Measurements from ENCODE around the gene ARHGEF10L. TPM values are rescaled to one million over a fixed set of nuclear protein-coding genes. Genes with fewer than 3 reads are reported as not detected.

The ARHGEF10L gene
- total RNA-seq, 1 experiment from 2014 or later, result 3.3 TPM

DNA sequence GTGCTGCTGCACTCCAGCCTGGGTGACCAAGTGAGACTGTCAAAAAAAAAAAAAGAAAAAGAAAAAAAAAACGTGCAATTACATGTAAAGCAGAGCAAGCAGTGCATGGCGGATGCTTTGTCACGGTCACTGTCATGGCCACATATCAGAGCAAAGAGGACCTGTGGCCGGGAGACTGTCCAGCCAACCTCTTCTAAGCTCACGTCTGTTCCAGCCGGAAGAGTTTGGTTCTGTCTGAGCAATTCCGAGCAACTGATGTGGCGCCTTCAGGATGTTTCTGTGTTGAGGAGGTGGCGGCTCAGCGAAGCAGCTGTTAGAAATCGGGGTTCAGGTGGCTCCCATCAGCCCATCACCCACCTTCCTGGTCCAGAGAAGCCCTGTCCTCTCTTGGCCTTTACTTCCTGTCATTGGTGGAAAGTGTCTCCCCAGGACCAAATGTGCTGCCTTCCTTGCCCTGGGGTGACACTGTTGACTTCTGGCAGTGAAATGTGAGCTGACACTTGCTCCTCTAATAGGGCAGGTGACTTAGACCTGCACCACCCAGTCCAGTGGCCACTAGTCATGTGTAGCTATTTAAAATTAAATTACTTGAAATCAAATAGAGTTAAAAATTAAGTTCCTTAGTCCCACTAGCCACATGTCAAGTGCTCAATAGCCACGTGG is 59.9 kb downstream of the ARHGEF10L start:
- ChIA-PET POLR2A (ENCODE audit: low non-redundant PET) (no interaction called here), CTCF (interaction anchor here (0.6 to 1.4 kb wide), 3 partner anchors 97 to 665 kb away, joined by 3 to 4 read pairs (median 3); no protein-coding TSS in a partner anchor)
- DNase-seq (ENCODE audit: low spot score), result no peak
- TF ChIP-seq EZH2 (IDR thresholded peaks at IDR 0.05; ENCODE audit: borderline replicate concordance, low read depth, low read length, poor library complexity, severe bottlenecking), result no peak
- no peak for TF ChIP-seq CTCF (conservative IDR thresholded peaks at IDR 0.05; ENCODE audit: low read depth, low read length)
- Histone ChIP-seq H3K27me3 (replicated peaks; ENCODE audit: insufficient read depth, low read depth, low read length, poor library complexity) (no peaks in the 10 kb centered on the region), H3K36me3 (ENCODE audit: insufficient read depth, low read length, poor library complexity, severe bottlenecking) (no peaks in the 10 kb centered on the region), H3K4me1 (ENCODE audit: insufficient read depth, low read length, poor library complexity, severe bottlenecking) (no peaks in the 10 kb centered on the region), H3K27ac (ENCODE audit: low read depth, low read length, poor library complexity, severe bottlenecking) (no peak overlapping the region), H3K4me3 (ENCODE audit: low read depth, low read length, poor library complexity, severe bottlenecking) (no peak overlapping the region), H3K9me3 (ENCODE audit: low read depth, low read length, poor library complexity, severe bottlenecking) (no peaks in the 10 kb centered on the region)
- BruUV-seq (replicated peaks), result no TSS peak
- intact Hi-C loops (cut with micrococcal nuclease; ENCODE audit: unreplicated experiment), result no loop called here

- no peak overlapping the region for H3K4me3 ChIP-seq (ENCODE audit: low read depth, low read length, poor library complexity, severe bottlenecking)
- DNase-seq (ENCODE audit: low spot score), result no peak
- H3K4me1 ChIP-seq (ENCODE audit: insufficient read depth, low read length, poor library complexity, severe bottlenecking), result no peaks in the 10 kb centered on the region
- BruUV-seq (replicated peaks), result no TSS peak
- ChIA-PET POLR2A (ENCODE audit: low non-redundant PET) (interaction anchor here (0.7 kb wide), 1 partner anchor 144 kb away, joined by 4 read pairs; no protein-coding TSS in a partner anchor), CTCF (interaction anchor here (0.6 kb wide), 1 partner anchor 665 kb away, joined by 4 read pairs; no protein-coding TSS in a partner anchor)
- no peaks in the 10 kb centered on the region for H3K27me3 ChIP-seq (replicated peaks; ENCODE audit: insufficient read depth, low read depth, low read length, poor library complexity)
- intact Hi-C loops (cut with micrococcal nuclease; ENCODE audit: unreplicated experiment), result no loop called here
- H3K27ac ChIP-seq (ENCODE audit: low read depth, low read length, poor library complexity, severe bottlenecking), result no peak overlapping the region
- H3K9me3 ChIP-seq (ENCODE audit: low read depth, low read length, poor library complexity, severe bottlenecking), result no peaks in the 10 kb centered on the region
- no peak for TF ChIP-seq CTCF (conservative IDR thresholded peaks at IDR 0.05; ENCODE audit: low read depth, low read length)
- TF ChIP-seq EZH2 (IDR thresholded peaks at IDR 0.05; ENCODE audit: borderline replicate concordance, low read depth, low read length, poor library complexity, severe bottlenecking), result no peak
- H3K36me3 ChIP-seq (ENCODE audit: insufficient read depth, low read length, poor library complexity, severe bottlenecking), result no peaks in the 10 kb centered on the region
Observed at GRCh38 chr1:17599954-17600300, 60.4 kb downstream of the ARHGEF10L start.

DNA sequence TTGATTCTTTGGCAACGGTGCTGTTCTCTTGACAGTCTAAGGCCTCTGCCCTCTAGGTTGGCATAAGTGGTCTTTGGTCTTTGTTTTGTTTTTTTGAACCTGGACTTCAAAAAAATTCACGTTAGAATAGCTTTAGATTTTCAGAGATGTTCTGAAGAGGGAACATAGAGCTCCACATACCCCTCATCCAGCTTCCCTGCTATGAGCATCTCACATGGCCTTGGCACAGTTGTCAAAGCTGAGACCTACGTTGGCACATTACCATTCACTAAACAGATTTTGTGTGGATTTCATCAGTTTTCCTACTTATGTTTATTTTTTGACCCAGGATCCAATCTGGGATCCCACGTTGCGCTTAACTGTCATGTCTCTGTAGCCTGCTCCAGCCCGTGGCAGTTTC is 60.8 kb downstream of the ARHGEF10L start:
- no peak for TF ChIP-seq CTCF (conservative IDR thresholded peaks at IDR 0.05; ENCODE audit: low read depth, low read length)
- TF ChIP-seq EZH2 (IDR thresholded peaks at IDR 0.05; ENCODE audit: borderline replicate concordance, low read depth, low read length, poor library complexity, severe bottlenecking), result no peak
- Histone ChIP-seq H3K36me3 (ENCODE audit: insufficient read depth, low read length, poor library complexity, severe bottlenecking) (no peaks in the 10 kb centered on the region), H3K4me1 (ENCODE audit: insufficient read depth, low read length, poor library complexity, severe bottlenecking) (no peaks in the 10 kb centered on the region), H3K27me3 (replicated peaks; ENCODE audit: insufficient read depth, low read depth, low read length, poor library complexity) (no peaks in the 10 kb centered on the region), H3K4me3 (ENCODE audit: low read depth, low read length, poor library complexity, severe bottlenecking) (no peak overlapping the region), H3K27ac (ENCODE audit: low read depth, low read length, poor library complexity, severe bottlenecking) (no peak overlapping the region), H3K9me3 (ENCODE audit: low read depth, low read length, poor library complexity, severe bottlenecking) (no peaks in the 10 kb centered on the region)
- no TSS peak for BruUV-seq (replicated peaks)
- DNase-seq (ENCODE audit: low spot score), result no peak
- intact Hi-C loops (cut with micrococcal nuclease; ENCODE audit: unreplicated experiment), result no loop called here
- POLR2A ChIA-PET (ENCODE audit: low non-redundant PET), result interaction anchor here (0.7 kb wide), 1 partner anchor 143 kb away, joined by 4 read pairs; no protein-coding TSS in a partner anchor
- CTCF ChIA-PET, result no interaction called here
